ENCODE measurements around the gene EXOC4. TPM values are rescaled to one million over a fixed set of nuclear protein-coding genes. Genes with fewer than 3 reads are reported as not detected.
"Not testable (repeated sequence)": the region's sequence is repeated elsewhere in the genome, so short reads cannot be mapped to it uniquely, and the experiment has no call there.

EXOC4 gene
- total RNA-seq, 1 donor from 2014 or later = 30.8 TPM

- intact Hi-C loops (cut with DNase I) = no loop called here
- DNase-seq (ENCODE audit: low spot score) = no peak
Measured at GRCh38 chr7:133857376-133858119, 604.7 kb downstream of the EXOC4 start.

GRCh38 chr7:133858311-133858710, 605.4 kb downstream of the EXOC4 start:
- no peak for DNase-seq (ENCODE audit: low spot score)
- intact Hi-C loops (cut with DNase I) = no loop called here

GRCh38 chr7:133859231-133859630, 606.4 kb downstream of the EXOC4 start:
- DNase-seq (ENCODE audit: low spot score) = no peak
- intact Hi-C loops (cut with DNase I) = no loop called here

GRCh38 chr7:133859871-133860450, 607.1 kb downstream of the EXOC4 start:
- DNase-seq (ENCODE audit: low spot score) = no peak
- intact Hi-C loops (cut with DNase I) = no loop called here

GRCh38 chr7:133860628-133861335, 607.9 kb downstream of the EXOC4 start:
- no peak for DNase-seq (ENCODE audit: low spot score)
- intact Hi-C loops (cut with DNase I) = no loop called here

- DNase-seq (ENCODE audit: low spot score) = no peak
- intact Hi-C loops (cut with DNase I) = no loop called here
Measured at GRCh38 chr7:133861876-133862275, 609.0 kb downstream of the EXOC4 start.

- intact Hi-C loops (cut with DNase I) = no loop called here
- DNase-seq (ENCODE audit: low spot score) = no peak
Measured at GRCh38 chr7:133863362-133864061, 610.6 kb downstream of the EXOC4 start.

GRCh38 chr7:133869556-133869955, 616.7 kb downstream of the EXOC4 start:
- intact Hi-C loops (cut with DNase I) = no loop called here

GRCh38 chr7:133871757-133872156, 618.9 kb downstream of the EXOC4 start:
- no peak for DNase-seq (ENCODE audit: low spot score)
- intact Hi-C loops (cut with DNase I) = no loop called here

More at GRCh38 chr7:133869556-133869955, 616.7 kb downstream of the EXOC4 start:
- DNase-seq (ENCODE audit: low spot score) = no peak

GRCh38 chr7:133873187-133873586, 620.3 kb downstream of the EXOC4 start:
- intact Hi-C loops (cut with DNase I) = no loop called here
- DNase-seq (ENCODE audit: low spot score) = no peak

GRCh38 chr7:133873631-133874030, 620.8 kb downstream of the EXOC4 start:
- intact Hi-C loops (cut with DNase I) = no loop called here

GRCh38 chr7:133883591-133883990, 630.7 kb downstream of the EXOC4 start:
- no peak for DNase-seq (ENCODE audit: low spot score)
- intact Hi-C loops (cut with DNase I) = no loop called here

More at GRCh38 chr7:133873631-133874030, 620.8 kb downstream of the EXOC4 start:
- no peak for DNase-seq (ENCODE audit: low spot score)

- DNase-seq (ENCODE audit: low spot score) = no peak
- intact Hi-C loops (cut with DNase I) = no loop called here
Measured at GRCh38 chr7:133885213-133885612, 632.3 kb downstream of the EXOC4 start.

GRCh38 chr7:133886086-133886485, 633.2 kb downstream of the EXOC4 start:
- intact Hi-C loops (cut with DNase I) = no loop called here

GRCh38 chr7:133886797-133887196, 633.9 kb downstream of the EXOC4 start:
- intact Hi-C loops (cut with DNase I) = no loop called here
- no peak for DNase-seq (ENCODE audit: low spot score)

More at GRCh38 chr7:133886086-133886485, 633.2 kb downstream of the EXOC4 start:
- DNase-seq (ENCODE audit: low spot score) = no peak

- no peak for DNase-seq (ENCODE audit: low spot score)
- intact Hi-C loops (cut with DNase I) = no loop called here
Measured at GRCh38 chr7:133887459-133887858, 634.6 kb downstream of the EXOC4 start.

- no peak for DNase-seq (ENCODE audit: low spot score)
- intact Hi-C loops (cut with DNase I) = no loop called here
Measured at GRCh38 chr7:133888061-133888930, 635.4 kb downstream of the EXOC4 start.

GRCh38 chr7:133904776-133905175, 651.9 kb downstream of the EXOC4 start:
- intact Hi-C loops (cut with DNase I) = no loop called here
- no peak for DNase-seq (ENCODE audit: low spot score)

GRCh38 chr7:133906553-133906952, 653.7 kb downstream of the EXOC4 start:
- DNase-seq (ENCODE audit: low spot score); intact Hi-C loops (cut with DNase I): not testable (repeated sequence)
